ENCODE measurements around the gene RPL18.
"Not testable (repeated sequence)": the region's sequence is repeated elsewhere in the genome, so short reads cannot be mapped to it uniquely, and the experiment has no call there.

RPL18 gene

GRCh38 chr19:48577908-48578307, 41.1 kb downstream of the RPL18 start:
- not testable (repeated sequence) for DNase-seq (ENCODE audit: low read depth)

GRCh38 chr19:48575931-48576622, 42.9 kb downstream of the RPL18 start:
- no peak for DNase-seq (ENCODE audit: low read depth)

DNA sequence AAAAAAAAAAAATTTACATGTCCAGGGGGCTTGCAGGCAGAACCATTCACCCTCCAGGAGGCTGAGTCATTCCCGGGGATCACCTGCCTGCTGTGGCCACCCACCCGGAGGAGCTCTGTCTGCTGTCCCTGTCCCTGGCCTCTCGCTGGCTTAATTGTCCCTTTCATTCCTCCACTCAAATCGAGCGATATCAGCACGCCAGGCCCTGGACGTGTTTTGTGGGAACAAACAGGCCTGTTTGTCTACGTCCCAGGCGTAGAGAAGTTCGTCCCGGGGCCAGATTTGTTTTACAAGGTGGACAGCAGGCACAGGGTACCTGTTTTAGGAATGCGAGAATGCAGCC, 45.8 kb downstream of the RPL18 start:
- no peak for DNase-seq (ENCODE audit: low read depth)

DNA sequence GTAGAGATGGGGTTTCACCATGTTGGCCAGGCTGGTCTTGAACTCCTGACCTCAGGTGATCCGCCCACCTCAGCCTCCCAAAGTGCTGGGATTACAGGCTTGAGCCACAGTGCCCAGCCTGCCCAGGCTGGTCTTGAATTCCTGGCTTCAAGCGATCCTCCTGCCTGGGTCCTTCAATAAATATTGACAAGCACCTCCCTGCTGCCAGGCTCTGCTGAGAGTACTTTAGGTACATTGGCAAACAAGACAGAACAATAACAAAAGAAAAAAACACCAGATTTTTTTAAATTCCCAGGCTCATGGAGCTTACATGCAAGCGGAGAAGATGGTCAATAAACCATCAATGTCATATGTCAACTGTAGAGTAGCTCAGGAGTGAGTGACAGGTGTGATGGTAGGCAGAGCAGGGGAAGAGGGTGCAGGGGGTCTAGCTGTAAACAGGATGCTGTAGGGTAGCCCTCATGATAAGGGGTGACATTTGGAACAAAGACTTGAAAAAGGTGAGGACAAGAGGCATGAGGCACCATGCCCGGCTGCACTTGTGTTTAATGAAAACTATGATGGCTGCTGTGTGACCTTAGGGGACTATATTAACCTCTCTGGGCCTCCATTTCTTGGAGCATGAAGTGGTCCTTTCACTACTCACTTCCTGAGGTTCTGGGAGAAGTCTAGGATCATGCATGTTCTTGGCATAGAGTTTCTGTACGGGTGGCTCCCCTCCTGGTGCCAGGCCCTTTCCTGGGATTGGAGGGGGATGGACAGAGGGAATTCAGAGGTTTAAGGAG, 47.4 kb downstream of the RPL18 start:
- no peak for DNase-seq (ENCODE audit: low read depth)

GRCh38 chr19:48569814-48570213, 49.2 kb downstream of the RPL18 start:
- no peak for DNase-seq (ENCODE audit: low read depth)

GRCh38 chr19:48568345-48568886, 50.6 kb downstream of the RPL18 start:
- DNase-seq (ENCODE audit: low read depth) = no peak
